GM12878 (cell line): ENCODE results near the gene SLC3A2.

Experiments used
- CTCF ChIP-seq, 3 experiments: IDR thresholded peaks in 2 of 3; conservative IDR thresholded peaks in 1 of 3; 2 replicates each; pipeline ENCODE4 v1.5.1; 2011; ENCODE audit warnings: low read depth in 3 of 3, low read length in 3 of 3, mild to moderate bottlenecking in 3 of 3, control low read depth in 2 of 3, moderate library complexity in 2 of 3, inconsistent platforms in 1 of 3, mixed read lengths in 1 of 3; ENCODE audit not compliant: control insufficient read depth in 2 of 3, insufficient read depth in 1 of 3; ENCODE audit errors: extremely low read depth in 1 of 3
- KDM1A ChIP-seq: fragments of 200-600 bp; sonication (generic); IDR thresholded peaks from 2 replicates; pipeline ENCODE4 v1.6.1; 2016; ENCODE audit warnings: borderline replicate concordance
- TF ChIP-seq, protein P1 (sequence below): IDR thresholded peaks from 2 replicates; pipeline ENCODE4 v1.6.1; 2012; ENCODE audit warnings: mild to moderate bottlenecking, low read depth, low read length

- TF ChIP-seq, protein P1, sequence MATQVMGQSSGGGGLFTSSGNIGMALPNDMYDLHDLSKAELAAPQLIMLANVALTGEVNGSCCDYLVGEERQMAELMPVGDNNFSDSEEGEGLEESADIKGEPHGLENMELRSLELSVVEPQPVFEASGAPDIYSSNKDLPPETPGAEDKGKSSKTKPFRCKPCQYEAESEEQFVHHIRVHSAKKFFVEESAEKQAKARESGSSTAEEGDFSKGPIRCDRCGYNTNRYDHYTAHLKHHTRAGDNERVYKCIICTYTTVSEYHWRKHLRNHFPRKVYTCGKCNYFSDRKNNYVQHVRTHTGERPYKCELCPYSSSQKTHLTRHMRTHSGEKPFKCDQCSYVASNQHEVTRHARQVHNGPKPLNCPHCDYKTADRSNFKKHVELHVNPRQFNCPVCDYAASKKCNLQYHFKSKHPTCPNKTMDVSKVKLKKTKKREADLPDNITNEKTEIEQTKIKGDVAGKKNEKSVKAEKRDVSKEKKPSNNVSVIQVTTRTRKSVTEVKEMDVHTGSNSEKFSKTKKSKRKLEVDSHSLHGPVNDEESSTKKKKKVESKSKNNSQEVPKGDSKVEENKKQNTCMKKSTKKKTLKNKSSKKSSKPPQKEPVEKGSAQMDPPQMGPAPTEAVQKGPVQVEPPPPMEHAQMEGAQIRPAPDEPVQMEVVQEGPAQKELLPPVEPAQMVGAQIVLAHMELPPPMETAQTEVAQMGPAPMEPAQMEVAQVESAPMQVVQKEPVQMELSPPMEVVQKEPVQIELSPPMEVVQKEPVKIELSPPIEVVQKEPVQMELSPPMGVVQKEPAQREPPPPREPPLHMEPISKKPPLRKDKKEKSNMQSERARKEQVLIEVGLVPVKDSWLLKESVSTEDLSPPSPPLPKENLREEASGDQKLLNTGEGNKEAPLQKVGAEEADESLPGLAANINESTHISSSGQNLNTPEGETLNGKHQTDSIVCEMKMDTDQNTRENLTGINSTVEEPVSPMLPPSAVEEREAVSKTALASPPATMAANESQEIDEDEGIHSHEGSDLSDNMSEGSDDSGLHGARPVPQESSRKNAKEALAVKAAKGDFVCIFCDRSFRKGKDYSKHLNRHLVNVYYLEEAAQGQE = no peak
- TF ChIP-seq KDM1A (no peak), CTCF (IDR thresholded peaks at IDR 0.05 in 2 of 3, conservative IDR thresholded peaks at IDR 0.05 in 1 of 3; ENCODE audit: control insufficient read depth in 2 of 3, extremely low read depth in 1 of 3, insufficient read depth in 1 of 3, low read depth in 3 of 3, low read length in 3 of 3) (0 out of 6 replicates have a peak, but pooled peaks of 1 of the 3 experiments have one; percentile 9)
Measured at GRCh38 chr11:62875698-62876478, 4.8 kb upstream of the SLC3A2 start.
